Spleen (tissue), 7 donors: ENCODE data around the gene KIF6.

Experiments used
- CTCF ChIP-seq, 11 experiments: fragments of 200-600 bp in 7 of 11; fragments of 450-650 bp in 4 of 11; sonication (generic) in 4 of 11; IDR thresholded peaks in 8 of 11; conservative IDR thresholded peaks in 3 of 11; 1 replicate in 7 of 11; 2 replicates in 4 of 11; pipeline versions ENCODE4 v1.4.0 to v1.8.0; 2016 to 2021; ENCODE audit warnings: antibody characterized with exemption in 11 of 11, inconsistent platforms in 4 of 11, mild to moderate bottlenecking in 1 of 11
- POLR2AphosphoS5 ChIP-seq, 3 donors: sonication (generic); formaldehyde crosslinking; IDR thresholded peaks; one replicate each; pipeline ENCODE4 v1.5.1; 2017; ENCODE audit warnings: antibody characterized with exemption in 3 of 3
- donor health status: DM: no; HTN: no; CAD: no; lungs with moderate emphysema.
- donor health status: DM: no; HTN: no; CAD: no.
- donor health status: DM: no; HTN: no; CAD: no.

GRCh38 chr6:39515006-39515405 lies 210.2 kb downstream of the KIF6 start:
- TF ChIP-seq CTCF (IDR thresholded peaks at IDR 0.05 in 8 of 11, conservative IDR thresholded peaks at IDR 0.05 in 3 of 11) (no peak), POLR2AphosphoS5 (IDR thresholded peaks at IDR 0.05) (no peak)
